HCT116 (cell line): ENCODE results near the gene TOMM22. TPM values are rescaled to one million over a fixed set of nuclear protein-coding genes. Genes with fewer than 3 reads are reported as not detected.

Experiments
- ATAC-seq: fragments of 200-7000 bp; cut with Tn5 transposase; 2 replicates; pipeline ENCODE4 v1.9.1; 2020; ENCODE audit warnings: mild to moderate bottlenecking, moderate library complexity
- BruUV-seq: library from RNA; stranded (reverse); fragments of 400-500 nt; replicated peaks from 2 replicates; lab custom pipeline; 2021; lab: Mats Ljungman, UMichigan
- CTCF ChIA-PET: fragments of 300-600 bp; sonication (Branson Sonifier 250); formaldehyde crosslinking; loops from one replicate; lab custom pipeline; 2021; ENCODE audit warnings: antibody characterized with exemption; lab: Charles Lee
- POLR2A ChIA-PET: fragments of 300-600, 350-600 bp; sonication (Branson Sonifier 250); formaldehyde crosslinking; loops from one replicate; lab custom pipeline; 2021; ENCODE audit warnings: antibody characterized with exemption; lab: Charles Lee
- RAD21 ChIA-PET, 2 experiments: fragments of 300-600 bp; sonication (Branson Sonifier 250); formaldehyde crosslinking; loops; one replicate each; lab custom pipeline; 2023; ENCODE audit warnings: low total read pairs in 2 of 2; ENCODE audit not compliant: uncharacterized antibody in 2 of 2, unreplicated experiment in 2 of 2, low non-redundant PET in 1 of 2; lab: Charles Lee
- DNase-seq: peaks from one replicate; pipeline ENCODE4 v3.0.0-alpha.2; 2010; ENCODE audit warnings: low read depth, low spot score
- H2AFZ ChIP-seq: fragments of 200-600 bp; shearing (Covaris generic), sonication (generic); 2 replicates; pipeline ENCODE4 v1.6.1; 2017; ENCODE audit warnings: low read depth, mixed run types, mixed read lengths, antibody characterized with exemption, low read length; ENCODE audit not compliant: poor library complexity, severe bottlenecking
- H3K27ac ChIP-seq: 2 replicates; pipeline ENCODE4 v1.5.1; 2012; ENCODE audit warnings: low read depth, low read length
- H3K27me3 ChIP-seq: fragments of 200-600 bp; sonication (generic); 2 replicates; pipeline ENCODE4 v1.6.1; 2016; ENCODE audit warnings: mixed run types, low read length, mixed read lengths; ENCODE audit not compliant: insufficient read depth
- H3K36me3 ChIP-seq, 2 experiments: fragments of 200-500 bp in 1 of 2; fragments of 200-600 bp in 1 of 2; sonication (Bioruptor generic) in 1 of 2; sonication (generic) in 1 of 2; 2 replicates each; pipeline versions ENCODE4 v1.5.1 to v1.6.1; 2014 to 2016; ENCODE audit warnings: low read length in 2 of 2, inconsistent platforms in 1 of 2, mixed read lengths in 1 of 2, mixed run types in 1 of 2; ENCODE audit not compliant: insufficient read depth in 2 of 2, control insufficient read depth in 1 of 2
- H3K4me1 ChIP-seq, 2 experiments: fragments of 200-600 bp in 1 of 2; sonication (generic) in 1 of 2; 2 replicates each; pipeline versions ENCODE4 v1.5.1 to v1.6.1; 2012 to 2017; ENCODE audit warnings: low read length in 2 of 2, inconsistent platforms in 1 of 2, mild to moderate bottlenecking in 1 of 2, mixed read lengths in 1 of 2, mixed run types in 1 of 2, moderate library complexity in 1 of 2; ENCODE audit not compliant: insufficient read depth in 2 of 2, control insufficient read depth in 1 of 2
- H3K4me2 ChIP-seq: fragments of 200-600 bp; sonication (generic); 2 replicates; pipeline ENCODE4 v1.6.1; 2017; ENCODE audit warnings: mixed run types, low read length, mixed read lengths
- H3K4me3 ChIP-seq, 2 experiments: fragments of 200-600 bp in 1 of 2; sonication (generic) in 1 of 2; replicated peaks in 1 of 2; 2 replicates each; pipeline ENCODE4 v1.5.1; 2011 to 2016; ENCODE audit warnings: low read length in 2 of 2, control low read depth in 1 of 2, low read depth in 1 of 2, mild to moderate bottlenecking in 1 of 2, mixed read lengths in 1 of 2, mixed run types in 1 of 2
- H3K79me2 ChIP-seq: fragments of 200-600 bp; sonication (generic); 2 replicates; pipeline ENCODE4 v1.6.1; 2017; ENCODE audit warnings: mild to moderate bottlenecking, mixed run types, low read length, moderate library complexity, mixed read lengths; ENCODE audit not compliant: insufficient read depth
- H3K9ac ChIP-seq: fragments of 200-600 bp; sonication (generic); 2 replicates; pipeline ENCODE4 v1.6.1; 2016; ENCODE audit warnings: low read length, mixed read lengths
- H3K9me2 ChIP-seq: fragments of 200-600 bp; sonication (generic), shearing (Covaris generic); 2 replicates; pipeline ENCODE4 v1.6.1; 2017; ENCODE audit warnings: mixed run types, mild to moderate bottlenecking, moderate library complexity; ENCODE audit not compliant: insufficient read depth
- H3K9me3 ChIP-seq, 2 experiments: fragments of 200-500 bp in 1 of 2; fragments of 200-600 bp in 1 of 2; sonication (Bioruptor generic) in 1 of 2; sonication (generic) in 1 of 2; 2 replicates each; pipeline ENCODE4 v1.6.1; 2014 to 2017; ENCODE audit warnings: low read length in 2 of 2, mixed read lengths in 2 of 2, inconsistent platforms in 1 of 2, low read depth in 1 of 2, mild to moderate bottlenecking in 1 of 2, mixed run types in 1 of 2, moderate library complexity in 1 of 2; ENCODE audit not compliant: control insufficient read depth in 1 of 2, insufficient read depth in 1 of 2
- H4K20me1 ChIP-seq: fragments of 200-600 bp; sonication (generic), shearing (Covaris generic); 2 replicates; pipeline ENCODE4 v1.6.1; 2017; ENCODE audit warnings: mixed run types, mild to moderate bottlenecking, moderate library complexity; ENCODE audit not compliant: insufficient read depth
- SIN3A ChIP-seq: IDR thresholded peaks from 2 replicates; pipeline ENCODE4 v1.6.1; 2012; ENCODE audit warnings: low read depth
- SP1 ChIP-seq: IDR thresholded peaks from 2 replicates; pipeline ENCODE4 v1.6.1; 2012; ENCODE audit warnings: low read depth
- intact Hi-C: fragments of 100-400 bp; cut with micrococcal nuclease; formaldehyde crosslinking; loops from 2 replicates; pipeline ENCODE4 v1.10.0; 2022
- total RNA-seq: library from RNA; stranded (reverse); gene quantifications from one replicate; pipeline ENCODE4 v1.2.1, GENCODE V29; 2021; ENCODE audit not compliant: unreplicated experiment
- TF ChIP-seq, protein P1 (sequence below), 3 experiments: fragments of 200-600 bp in 1 of 3; sonication (generic) in 1 of 3; IDR thresholded peaks in 2 of 3; conservative IDR thresholded peaks in 1 of 3; 2 replicates each; pipeline ENCODE4 v1.5.1; 2012 to 2017; ENCODE audit warnings: low read depth in 2 of 3, low read length in 2 of 3, antibody characterized with exemption in 1 of 3, borderline replicate concordance in 1 of 3, control low read depth in 1 of 3, mild to moderate bottlenecking in 1 of 3, mixed read lengths in 1 of 3, mixed run types in 1 of 3, moderate library complexity in 1 of 3; ENCODE audit not compliant: insufficient read depth in 1 of 3
- TF ChIP-seq, protein P2 (sequence below): IDR thresholded peaks from 2 replicates; pipeline ENCODE4 v1.6.1; 2011; ENCODE audit warnings: mild to moderate bottlenecking, low read length, moderate library complexity; ENCODE audit not compliant: insufficient replicate concordance; ENCODE audit errors: extremely low read depth
- TF ChIP-seq, protein P3 (sequence below): IDR thresholded peaks from 2 replicates; pipeline ENCODE4 v1.6.1; 2012
- TF ChIP-seq, protein P4 (sequence below): IDR thresholded peaks from 2 replicates; pipeline ENCODE4 v1.6.1; 2012; ENCODE audit warnings: low read depth

TOMM22 gene
- total RNA-seq, 1 experiment from 2014 or later: 136 TPM

DNA sequence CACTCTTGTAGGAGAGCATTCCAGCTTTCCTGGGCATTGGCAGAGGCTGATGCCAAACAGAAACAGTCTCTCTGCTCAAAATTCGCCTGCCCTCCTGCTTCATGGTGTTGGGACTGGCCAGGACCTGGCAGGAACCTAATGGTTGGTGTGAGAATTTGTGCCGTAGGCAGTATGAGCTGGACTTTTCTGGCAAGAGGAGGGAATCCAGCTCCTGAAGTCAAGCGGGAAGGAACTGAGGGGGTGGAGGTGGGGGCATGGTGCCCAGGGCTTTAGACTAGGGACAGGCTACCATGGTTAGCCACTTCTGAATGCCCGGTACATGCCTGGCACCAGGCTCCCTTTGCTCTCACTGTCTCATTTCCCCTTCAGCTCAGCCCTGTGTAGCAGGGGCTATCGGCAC is 6.9 kb upstream of the TOMM22 start:
- Histone ChIP-seq H3K36me3 (peaks cover 2 to 7% of the 10 kb centered on the region in 2 experiments; a peak in 2 of 4 replicates), H3K4me2 (no peak overlapping the region)
- TF ChIP-seq, protein P1, sequence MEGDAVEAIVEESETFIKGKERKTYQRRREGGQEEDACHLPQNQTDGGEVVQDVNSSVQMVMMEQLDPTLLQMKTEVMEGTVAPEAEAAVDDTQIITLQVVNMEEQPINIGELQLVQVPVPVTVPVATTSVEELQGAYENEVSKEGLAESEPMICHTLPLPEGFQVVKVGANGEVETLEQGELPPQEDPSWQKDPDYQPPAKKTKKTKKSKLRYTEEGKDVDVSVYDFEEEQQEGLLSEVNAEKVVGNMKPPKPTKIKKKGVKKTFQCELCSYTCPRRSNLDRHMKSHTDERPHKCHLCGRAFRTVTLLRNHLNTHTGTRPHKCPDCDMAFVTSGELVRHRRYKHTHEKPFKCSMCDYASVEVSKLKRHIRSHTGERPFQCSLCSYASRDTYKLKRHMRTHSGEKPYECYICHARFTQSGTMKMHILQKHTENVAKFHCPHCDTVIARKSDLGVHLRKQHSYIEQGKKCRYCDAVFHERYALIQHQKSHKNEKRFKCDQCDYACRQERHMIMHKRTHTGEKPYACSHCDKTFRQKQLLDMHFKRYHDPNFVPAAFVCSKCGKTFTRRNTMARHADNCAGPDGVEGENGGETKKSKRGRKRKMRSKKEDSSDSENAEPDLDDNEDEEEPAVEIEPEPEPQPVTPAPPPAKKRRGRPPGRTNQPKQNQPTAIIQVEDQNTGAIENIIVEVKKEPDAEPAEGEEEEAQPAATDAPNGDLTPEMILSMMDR (IDR thresholded peaks at IDR 0.05 in 2 of 3, conservative IDR thresholded peaks at IDR 0.05 in 1 of 3; ENCODE audit: borderline replicate concordance in 1 of 3, insufficient read depth in 1 of 3, low read depth in 2 of 3, low read length in 2 of 3): no peak
- TF ChIP-seq, protein P2, sequence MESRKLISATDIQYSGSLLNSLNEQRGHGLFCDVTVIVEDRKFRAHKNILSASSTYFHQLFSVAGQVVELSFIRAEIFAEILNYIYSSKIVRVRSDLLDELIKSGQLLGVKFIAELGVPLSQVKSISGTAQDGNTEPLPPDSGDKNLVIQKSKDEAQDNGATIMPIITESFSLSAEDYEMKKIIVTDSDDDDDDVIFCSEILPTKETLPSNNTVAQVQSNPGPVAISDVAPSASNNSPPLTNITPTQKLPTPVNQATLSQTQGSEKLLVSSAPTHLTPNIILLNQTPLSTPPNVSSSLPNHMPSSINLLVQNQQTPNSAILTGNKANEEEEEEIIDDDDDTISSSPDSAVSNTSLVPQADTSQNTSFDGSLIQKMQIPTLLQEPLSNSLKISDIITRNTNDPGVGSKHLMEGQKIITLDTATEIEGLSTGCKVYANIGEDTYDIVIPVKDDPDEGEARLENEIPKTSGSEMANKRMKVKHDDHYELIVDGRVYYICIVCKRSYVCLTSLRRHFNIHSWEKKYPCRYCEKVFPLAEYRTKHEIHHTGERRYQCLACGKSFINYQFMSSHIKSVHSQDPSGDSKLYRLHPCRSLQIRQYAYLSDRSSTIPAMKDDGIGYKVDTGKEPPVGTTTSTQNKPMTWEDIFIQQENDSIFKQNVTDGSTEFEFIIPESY: no peak
- TF ChIP-seq, protein P3, sequence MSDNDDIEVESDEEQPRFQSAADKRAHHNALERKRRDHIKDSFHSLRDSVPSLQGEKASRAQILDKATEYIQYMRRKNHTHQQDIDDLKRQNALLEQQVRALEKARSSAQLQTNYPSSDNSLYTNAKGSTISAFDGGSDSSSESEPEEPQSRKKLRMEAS: no peak
- TF ChIP-seq, protein P4, sequence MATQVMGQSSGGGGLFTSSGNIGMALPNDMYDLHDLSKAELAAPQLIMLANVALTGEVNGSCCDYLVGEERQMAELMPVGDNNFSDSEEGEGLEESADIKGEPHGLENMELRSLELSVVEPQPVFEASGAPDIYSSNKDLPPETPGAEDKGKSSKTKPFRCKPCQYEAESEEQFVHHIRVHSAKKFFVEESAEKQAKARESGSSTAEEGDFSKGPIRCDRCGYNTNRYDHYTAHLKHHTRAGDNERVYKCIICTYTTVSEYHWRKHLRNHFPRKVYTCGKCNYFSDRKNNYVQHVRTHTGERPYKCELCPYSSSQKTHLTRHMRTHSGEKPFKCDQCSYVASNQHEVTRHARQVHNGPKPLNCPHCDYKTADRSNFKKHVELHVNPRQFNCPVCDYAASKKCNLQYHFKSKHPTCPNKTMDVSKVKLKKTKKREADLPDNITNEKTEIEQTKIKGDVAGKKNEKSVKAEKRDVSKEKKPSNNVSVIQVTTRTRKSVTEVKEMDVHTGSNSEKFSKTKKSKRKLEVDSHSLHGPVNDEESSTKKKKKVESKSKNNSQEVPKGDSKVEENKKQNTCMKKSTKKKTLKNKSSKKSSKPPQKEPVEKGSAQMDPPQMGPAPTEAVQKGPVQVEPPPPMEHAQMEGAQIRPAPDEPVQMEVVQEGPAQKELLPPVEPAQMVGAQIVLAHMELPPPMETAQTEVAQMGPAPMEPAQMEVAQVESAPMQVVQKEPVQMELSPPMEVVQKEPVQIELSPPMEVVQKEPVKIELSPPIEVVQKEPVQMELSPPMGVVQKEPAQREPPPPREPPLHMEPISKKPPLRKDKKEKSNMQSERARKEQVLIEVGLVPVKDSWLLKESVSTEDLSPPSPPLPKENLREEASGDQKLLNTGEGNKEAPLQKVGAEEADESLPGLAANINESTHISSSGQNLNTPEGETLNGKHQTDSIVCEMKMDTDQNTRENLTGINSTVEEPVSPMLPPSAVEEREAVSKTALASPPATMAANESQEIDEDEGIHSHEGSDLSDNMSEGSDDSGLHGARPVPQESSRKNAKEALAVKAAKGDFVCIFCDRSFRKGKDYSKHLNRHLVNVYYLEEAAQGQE: no peak
- TF ChIP-seq SP1 (no peak), SIN3A (no peak)
- TF ChIP-seq, all 23 proteins: peak for 0
- Histone ChIP-seq H3K27ac (no peak overlapping the region), H3K9me2 (no peaks in the 10 kb centered on the region), H3K4me1 (no peaks in the 10 kb centered on the region), H4K20me1 (no peaks in the 10 kb centered on the region), H3K27me3 (no peaks in the 10 kb centered on the region), H3K79me2 (no peaks in the 10 kb centered on the region), H3K9me3 (no peaks in the 10 kb centered on the region), H2AFZ (no peak overlapping the region), H3K9ac (no peak overlapping the region), H3K4me3 (no peak overlapping the region)
- RAD21 ChIA-PET: no interaction called here
- no peak for DNase-seq
- intact Hi-C loops: no loop called here
- CTCF ChIA-PET: no interaction called here
- ATAC-seq: no peak
- BruUV-seq: no TSS peak
- POLR2A ChIA-PET: interaction anchor here (0.7 kb wide), 1 partner anchor 252 kb away, joined by 3 read pairs; no protein-coding TSS in a partner anchor
